GM12891 (cell line): Measurements from ENCODE around the gene ARL8A.

Experiments used
- POLR2A ChIP-seq: IDR thresholded peaks from 2 replicates; pipeline ENCODE4 v1.6.1; 2011; ENCODE audit warnings: low read depth, low read length, control low read depth
- POLR2AphosphoS5 ChIP-seq: IDR thresholded peaks from 2 replicates; pipeline ENCODE4 v1.6.1; 2011; ENCODE audit warnings: low read depth, low read length, control low read depth
- POU2F2 ChIP-seq: IDR thresholded peaks from 2 replicates; pipeline ENCODE4 v1.6.1; 2011; ENCODE audit warnings: low read depth, mild to moderate bottlenecking, control low read depth, low read length, moderate library complexity
- SPI1 ChIP-seq: IDR thresholded peaks from 2 replicates; pipeline ENCODE4 v1.6.1; 2011; ENCODE audit warnings: low read depth, low read length, control low read depth
- TAF1 ChIP-seq: IDR thresholded peaks from 2 replicates; pipeline ENCODE4 v1.6.1; 2011; ENCODE audit warnings: low read depth, low read length, control low read depth

- TF ChIP-seq POLR2AphosphoS5 (no peak), POLR2A (no peak), TAF1 (no peak), POU2F2 (no peak), SPI1 (no peak)
Observed at GRCh38 chr1:202168861-202169260, 24.3 kb upstream of the ARL8A start.
